ENCODE measurements around the gene SERPINH1. TPM values are rescaled to one million over a fixed set of nuclear protein-coding genes. Genes with fewer than 3 reads are reported as not detected.

The SERPINH1 gene
- total and polyA plus RNA-seq, 8 donors = 15.4 to 297 (median 48.4) TPM

DNA sequence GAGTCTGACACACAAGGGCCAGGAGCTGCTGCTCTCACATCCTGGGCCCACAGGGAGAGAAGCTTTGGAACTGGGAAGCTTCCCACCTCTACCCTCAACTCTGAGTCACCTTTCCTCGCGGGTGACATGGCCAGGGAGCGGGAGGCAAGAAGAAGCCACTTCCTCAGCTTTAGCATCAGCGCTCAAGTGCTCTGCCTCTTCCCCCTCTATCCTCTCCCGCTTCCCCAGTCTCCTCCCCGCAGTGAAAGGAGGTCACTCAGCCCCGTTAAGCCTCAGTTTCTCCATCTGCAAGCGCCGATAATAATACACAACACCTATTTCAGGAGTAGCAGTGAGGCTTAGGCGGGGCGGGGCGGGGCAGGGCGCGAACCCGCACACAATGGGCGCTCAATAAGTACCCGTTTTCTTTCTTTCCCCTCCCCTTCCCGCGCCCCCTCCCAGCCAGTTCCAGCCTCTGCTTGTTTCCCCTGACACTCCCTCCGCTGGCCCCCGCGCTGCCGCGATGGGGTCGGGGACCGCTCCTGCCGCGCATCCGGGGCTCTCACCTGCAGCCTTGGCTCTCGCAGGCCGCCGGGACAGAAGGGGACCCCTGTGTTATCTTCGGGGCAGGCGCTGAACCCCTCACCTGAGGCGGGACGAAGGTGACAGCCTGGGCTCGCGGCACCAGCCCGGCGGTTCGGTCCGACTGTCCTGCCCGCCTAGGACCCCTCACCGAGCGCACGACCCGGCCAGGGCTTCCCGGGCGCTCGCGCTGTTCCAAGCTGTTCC is 37.2 kb upstream of the SERPINH1 start:
- intact Hi-C loops (cut with DNase I; ENCODE audit: low total_unique reads) = loop anchor here (5.0 kb wide), 1 partner anchor 118 kb away; no protein-coding TSS in a partner anchor
- Histone ChIP-seq H3K36me3 (no peaks in the 10 kb centered on the region), H3K4me3 (peak overlapping the region; percentile 61 to 80 (median 70)), H3K27ac (peak overlapping the region in 2 of 5 donors; percentile 58 to 73), H3K9me3 (no peaks in the 10 kb centered on the region), H3K4me1 (peaks cover 17 to 27% (median 20%) of the 10 kb centered on the region in 4 donors), H3K27me3 (peaks cover 0 to 26% (median 12%) of the 10 kb centered on the region in 3 donors)
- WGBS, 5 donors = 7 to 10% (median 8%) methylated on average over 31 to 51 of the region's 51 CpGs
- TF ChIP-seq POLR2AphosphoS5 (IDR thresholded peaks at IDR 0.05) (no peak), POLR2A (IDR thresholded peaks at IDR 0.05) (no peak), EP300 (IDR thresholded peaks at IDR 0.05) (no peak)
- TF ChIP-seq, protein P1, sequence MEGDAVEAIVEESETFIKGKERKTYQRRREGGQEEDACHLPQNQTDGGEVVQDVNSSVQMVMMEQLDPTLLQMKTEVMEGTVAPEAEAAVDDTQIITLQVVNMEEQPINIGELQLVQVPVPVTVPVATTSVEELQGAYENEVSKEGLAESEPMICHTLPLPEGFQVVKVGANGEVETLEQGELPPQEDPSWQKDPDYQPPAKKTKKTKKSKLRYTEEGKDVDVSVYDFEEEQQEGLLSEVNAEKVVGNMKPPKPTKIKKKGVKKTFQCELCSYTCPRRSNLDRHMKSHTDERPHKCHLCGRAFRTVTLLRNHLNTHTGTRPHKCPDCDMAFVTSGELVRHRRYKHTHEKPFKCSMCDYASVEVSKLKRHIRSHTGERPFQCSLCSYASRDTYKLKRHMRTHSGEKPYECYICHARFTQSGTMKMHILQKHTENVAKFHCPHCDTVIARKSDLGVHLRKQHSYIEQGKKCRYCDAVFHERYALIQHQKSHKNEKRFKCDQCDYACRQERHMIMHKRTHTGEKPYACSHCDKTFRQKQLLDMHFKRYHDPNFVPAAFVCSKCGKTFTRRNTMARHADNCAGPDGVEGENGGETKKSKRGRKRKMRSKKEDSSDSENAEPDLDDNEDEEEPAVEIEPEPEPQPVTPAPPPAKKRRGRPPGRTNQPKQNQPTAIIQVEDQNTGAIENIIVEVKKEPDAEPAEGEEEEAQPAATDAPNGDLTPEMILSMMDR (IDR thresholded peaks at IDR 0.05) = no peak
- peak; percentile 27 to 66 for DNase-seq

DNA sequence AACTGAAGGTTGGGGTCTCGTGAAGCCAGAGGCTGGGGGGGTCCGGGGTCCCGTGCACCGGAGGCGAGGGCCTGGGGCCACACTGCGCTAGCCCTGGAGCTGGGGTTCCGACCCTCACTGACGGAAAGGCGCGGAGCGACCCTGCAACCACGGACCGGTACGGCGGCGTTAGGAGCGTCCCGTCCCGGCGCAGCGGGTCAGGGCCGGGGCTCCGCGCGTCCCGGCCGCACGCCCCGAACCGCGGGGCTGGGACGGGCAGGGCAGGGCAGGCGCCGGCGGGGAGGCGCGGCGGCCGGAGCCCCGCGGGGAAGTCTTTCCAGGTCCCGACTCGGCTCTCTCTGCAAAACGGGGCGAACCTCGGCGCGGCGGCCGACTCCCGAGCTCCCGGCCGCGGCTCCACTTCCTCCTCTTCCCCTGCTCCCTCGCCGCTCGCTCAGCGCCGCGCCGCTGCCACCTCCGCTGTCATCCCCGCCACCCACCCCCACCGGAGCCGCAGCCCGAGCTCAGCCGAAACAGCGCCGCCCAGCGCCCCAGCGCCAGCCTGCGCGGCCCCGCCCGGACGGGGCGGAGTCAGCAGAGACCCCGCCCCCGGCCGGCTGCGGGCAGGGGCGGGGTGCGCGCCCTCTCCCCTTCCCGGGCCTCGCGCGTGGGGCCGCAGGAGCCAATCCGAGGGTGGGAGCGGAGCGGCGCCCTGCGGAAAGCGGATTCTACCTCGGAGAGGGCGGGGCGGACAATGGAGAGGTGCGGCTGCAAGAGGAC is 36.4 kb upstream of the SERPINH1 start, which contains the start of gene GDPD5:
Gene GDPD5 (minus strand): TSS at position 509 of the 759 bp plus-strand sequence. CDS start 48,206 bp downstream, outside the sequence.
- intact Hi-C loops (cut with DNase I; ENCODE audit: low total_unique reads) = loop anchor here (5.0 kb wide), 1 partner anchor 118 kb away; no protein-coding TSS in a partner anchor

DNA sequence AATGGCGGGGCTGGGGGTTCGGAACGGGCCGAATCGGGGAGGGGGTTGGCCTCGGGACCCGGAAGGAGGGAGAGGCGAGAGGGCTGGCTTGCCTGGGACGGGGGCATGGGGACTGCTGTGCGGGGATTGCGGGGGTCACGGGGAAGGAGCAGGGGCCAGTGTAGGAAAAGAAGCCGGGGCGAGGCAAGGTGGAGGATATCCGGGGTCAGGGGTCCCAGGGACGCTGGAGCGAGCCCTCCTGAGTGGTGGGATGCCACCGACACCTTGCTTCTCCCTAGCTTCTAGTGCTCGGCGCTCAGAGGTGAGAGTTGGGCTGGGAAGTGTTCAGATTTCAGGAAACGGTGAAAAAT is 35.9 kb upstream of the SERPINH1 start:
- TF ChIP-seq POLR2AphosphoS5 (IDR thresholded peaks at IDR 0.05) = no peak
- TF ChIP-seq, protein P1 (IDR thresholded peaks at IDR 0.05) = no peak
- no peak for TF ChIP-seq POLR2A (IDR thresholded peaks at IDR 0.05)
- no peak for TF ChIP-seq EP300 (IDR thresholded peaks at IDR 0.05)
- no peak for DNase-seq
- H3K27me3 ChIP-seq = peaks cover 0 to 26% (median 12%) of the 10 kb centered on the region in 3 donors
- peak overlapping the region; percentile 61 to 80 (median 70) for H3K4me3 ChIP-seq
- peaks cover 17 to 27% (median 20%) of the 10 kb centered on the region in 4 donors for H3K4me1 ChIP-seq
- H3K9me3 ChIP-seq = no peaks in the 10 kb centered on the region
- WGBS, 5 donors = 1 to 4% (median 3%) methylated on average over 19 to 21 of the region's 21 CpGs
- H3K36me3 ChIP-seq = no peaks in the 10 kb centered on the region
- H3K27ac ChIP-seq = peak overlapping the region in 3 of 5 donors; percentile 20 to 73 (median 58)
- intact Hi-C loops (cut with DNase I; ENCODE audit: low total_unique reads) = loop anchor here (5.0 kb wide), 1 partner anchor 119 kb away; no protein-coding TSS in a partner anchor

More for the DNA sequence above, 36.4 kb upstream of the SERPINH1 start, which contains the start of gene GDPD5:
- Histone ChIP-seq H3K36me3 (no peaks in the 10 kb centered on the region), H3K4me3 (peak within 1 kb of the TSS; percentile 61 to 80 (median 70)), H3K27ac (peak within 1 kb of the TSS in 3 of 5 donors; percentile 20 to 73 (median 58)), H3K4me1 (peaks cover 17 to 27% (median 20%) of the 10 kb centered on the region in 4 donors), H3K9me3 (no peaks in the 10 kb centered on the region), H3K27me3 (peaks cover 0 to 26% (median 12%) of the 10 kb centered on the region in 3 donors)
- TF ChIP-seq, protein P1 (IDR thresholded peaks at IDR 0.05) = peak in 3 of 7 experiments; percentile 41 to 82 (median 54)
- peak in 2 of 3 donors; percentile 14 to 33 for TF ChIP-seq POLR2AphosphoS5 (IDR thresholded peaks at IDR 0.05)
- TF ChIP-seq EP300 (IDR thresholded peaks at IDR 0.05) = no peak
- TF ChIP-seq POLR2A (IDR thresholded peaks at IDR 0.05) = no peak
- DNase-seq = peak; percentile 83 to 96
- WGBS, 5 donors = 0 to 1% (median 0%) methylated on average over 36 to 99 of the region's 99 CpGs

DNA sequence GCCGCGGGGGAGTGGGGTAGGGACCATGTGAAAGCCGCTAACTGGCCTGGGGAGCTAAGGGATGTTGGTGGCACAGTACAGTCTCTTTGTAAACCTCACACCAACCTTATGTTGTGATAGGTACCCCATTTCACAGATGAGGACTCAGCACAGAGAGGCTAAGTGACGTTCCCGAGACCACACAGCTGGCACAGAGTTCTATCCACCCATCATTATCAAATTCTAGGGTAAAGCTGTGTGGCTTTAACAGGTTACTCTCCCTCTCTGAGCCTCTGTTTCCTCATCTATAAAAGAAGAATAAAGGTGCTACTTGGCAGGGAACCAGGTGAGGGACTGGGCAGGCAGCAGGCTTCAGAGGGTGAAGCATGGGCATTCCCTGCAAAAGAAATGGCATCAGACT is 34.9 kb upstream of the SERPINH1 start:
- intact Hi-C loops (cut with DNase I; ENCODE audit: low total_unique reads) = loop anchor here (5.0 kb wide), 1 partner anchor 120 kb away; no protein-coding TSS in a partner anchor
- TF ChIP-seq EP300 (IDR thresholded peaks at IDR 0.05) (no peak), POLR2A (IDR thresholded peaks at IDR 0.05) (no peak), POLR2AphosphoS5 (IDR thresholded peaks at IDR 0.05) (no peak)
- TF ChIP-seq, protein P1 (IDR thresholded peaks at IDR 0.05) = no peak
- Histone ChIP-seq H3K4me1 (peaks cover 17 to 29% (median 21%) of the 10 kb centered on the region in 4 donors), H3K4me3 (no peak overlapping the region), H3K36me3 (no peaks in the 10 kb centered on the region), H3K9me3 (no peaks in the 10 kb centered on the region), H3K27ac (no peak overlapping the region), H3K27me3 (peaks cover 0 to 26% (median 12%) of the 10 kb centered on the region in 3 donors)
- no peak for DNase-seq
- WGBS, 5 donors = 89 to 97% (median 93%) methylated on average over 5 of the region's 5 CpGs

All from stomach (tissue), 9 donors.